Keratinocyte (primary cell): ENCODE results near the gene HDAC5. TPM values are rescaled to one million over a fixed set of nuclear protein-coding genes. Genes with fewer than 3 reads are reported as not detected.
A peak's percentile ranks its signal among the peaks of the same experiment; 100 is the strongest.

Experiments
- DNase-seq: peaks from one replicate; pipeline ENCODE4 v3.0.0-alpha.2; 2011; ENCODE audit warnings: low read depth, missing footprints, low spot score
- FAIRE-seq: peaks from 2 replicates; lab custom pipeline; 2011; peaks lifted over from hg19 to GRCh38; lab: Jason Lieb, UNC
- H2AFZ ChIP-seq: 2 replicates; pipeline ENCODE4 v1.6.0; 2012; ENCODE audit warnings: low read length, control low read depth, inconsistent platforms; ENCODE audit not compliant: control insufficient read depth
- H3K27ac ChIP-seq: 2 replicates; pipeline ENCODE4 v1.5.1; 2011; ENCODE audit warnings: low read length; ENCODE audit not compliant: control insufficient read depth, insufficient read depth
- H3K27me3 ChIP-seq: 3 replicates; pipeline ENCODE4 v1.6.0; 2011; ENCODE audit warnings: low read length; ENCODE audit not compliant: control insufficient read depth, insufficient read depth; ENCODE audit errors: extremely low read depth
- H3K36me3 ChIP-seq, 2 experiments: 2 replicates in 1 of 2; 3 replicates in 1 of 2; pipeline ENCODE4 v1.5.1; 2011; ENCODE audit warnings: low read length in 2 of 2, mild to moderate bottlenecking in 1 of 2; ENCODE audit not compliant: control insufficient read depth in 2 of 2, insufficient read depth in 2 of 2; ENCODE audit errors: extremely low read depth in 1 of 2
- H3K4me1 ChIP-seq: 3 replicates; pipeline ENCODE4 v1.5.1; 2011; ENCODE audit warnings: low read length; ENCODE audit not compliant: control insufficient read depth, insufficient read depth; ENCODE audit errors: extremely low read depth
- H3K4me2 ChIP-seq: 3 replicates; pipeline ENCODE4 v1.6.0; 2011; ENCODE audit warnings: low read depth, low read length; ENCODE audit not compliant: control insufficient read depth, insufficient read depth; ENCODE audit errors: extremely low read depth
- H3K4me3 ChIP-seq, 3 experiments: fragments of 200-600 bp in 1 of 3; sonication (generic) in 1 of 3; 2 replicates in 2 of 3; 3 replicates in 1 of 3; pipeline ENCODE4 v1.5.1; 2011 to 2016; ENCODE audit warnings: low read length in 3 of 3, mild to moderate bottlenecking in 3 of 3, control low read depth in 2 of 3, inconsistent platforms in 1 of 3, low read depth in 1 of 3, mixed read lengths in 1 of 3, mixed run types in 1 of 3, moderate library complexity in 1 of 3; ENCODE audit not compliant: control insufficient read depth in 2 of 3, insufficient read depth in 2 of 3; ENCODE audit errors: extremely low read depth in 1 of 3
- H3K79me2 ChIP-seq: 2 replicates; pipeline ENCODE4 v1.6.0; 2012; ENCODE audit warnings: low read length; ENCODE audit not compliant: control insufficient read depth, insufficient read depth
- H3K9ac ChIP-seq: 3 replicates; pipeline ENCODE4 v1.6.0; 2011; ENCODE audit warnings: low read length; ENCODE audit not compliant: control insufficient read depth, insufficient read depth; ENCODE audit errors: extremely low read depth
- H3K9me1 ChIP-seq: 3 replicates; pipeline ENCODE4 v1.6.0; 2011; ENCODE audit warnings: low read length; ENCODE audit not compliant: control insufficient read depth, insufficient read depth; ENCODE audit errors: extremely low read depth
- H3K9me3 ChIP-seq: 2 replicates; pipeline ENCODE4 v1.5.1; 2012; ENCODE audit warnings: low read depth, low read length; ENCODE audit not compliant: control insufficient read depth
- H4K20me1 ChIP-seq: 3 replicates; pipeline ENCODE4 v1.6.0; 2011; ENCODE audit warnings: low read length; ENCODE audit not compliant: control insufficient read depth, insufficient read depth; ENCODE audit errors: extremely low read depth
- EZH2 ChIP-seq: IDR thresholded peaks from one replicate; pipeline ENCODE4 v1.6.1; 2012; ENCODE audit warnings: inconsistent platforms, mild to moderate bottlenecking, low read length, moderate library complexity
- dilution Hi-C: fragments of 300-500 bp; cut with MboI; formaldehyde crosslinking; loops from one replicate; pipeline ENCODE4 v1.7.0; 2020; ENCODE audit warnings: low sequenced_read_pairs; ENCODE audit not compliant: extremely low pct_ligation_motif_present
- polyA plus RNA-seq, 5 experiments: library from polyadenylated mRNA; depleted of rRNA in 3 of 5; stranded (reverse) in 3 of 5; stranded (forward) in 1 of 5; unstranded in 1 of 5; fragments of >200 nt; gene quantifications; 1 replicate in 1 of 5; 2 replicates in 3 of 5; 3 replicates in 1 of 5; pipeline versions ENCODE4 v1.2.1 to v1.2.3, GENCODE V29; 2011 to 2012; ENCODE audit warnings: missing spikeins in 2 of 5, low read depth in 1 of 5, low replicate concordance in 1 of 5
- TF ChIP-seq, protein P1 (sequence below), 3 experiments: IDR thresholded peaks in 1 of 3; conservative IDR thresholded peaks in 1 of 3; optimal IDR thresholded peaks in 1 of 3; 2 replicates in 2 of 3; 3 replicates in 1 of 3; pipeline versions ENCODE3 to v1.5.1; 2011; ENCODE audit warnings: low read length in 3 of 3, mild to moderate bottlenecking in 3 of 3, moderate library complexity in 2 of 3, control low read depth in 1 of 3, inconsistent platforms in 1 of 3; ENCODE audit not compliant: insufficient read depth in 2 of 3; ENCODE audit errors: extremely low read depth in 1 of 3

Gene HDAC5
- polyA plus RNA-seq, 1 donor (not counting 4 experiments of a cell fraction or from before 2014, with no cell fraction given), result 4.5 TPM

DNA sequence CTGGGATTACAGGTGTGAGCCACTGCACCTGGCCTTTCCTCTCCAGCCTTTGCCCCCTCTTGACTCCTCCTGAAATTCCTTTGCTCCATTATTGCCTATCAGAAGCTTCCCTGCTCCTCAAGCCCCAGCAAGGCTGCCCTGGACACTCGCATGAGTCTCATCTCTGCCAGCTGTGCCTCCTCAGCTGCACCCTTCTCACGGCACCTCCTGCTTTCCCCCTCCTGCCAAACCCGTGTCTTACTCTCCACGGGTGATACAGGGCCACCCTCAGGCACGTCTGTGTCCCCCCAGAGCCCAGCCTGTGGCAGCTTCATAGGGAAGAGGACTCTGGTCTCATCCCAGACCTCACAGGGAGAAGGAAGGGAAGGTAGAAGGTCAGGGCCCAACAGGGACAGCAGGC lies 37.5 kb downstream of the HDAC5 start:
- H2AFZ ChIP-seq, result no peak overlapping the region
- peak overlapping the region; percentile 56 for H3K4me2 ChIP-seq

DNA sequence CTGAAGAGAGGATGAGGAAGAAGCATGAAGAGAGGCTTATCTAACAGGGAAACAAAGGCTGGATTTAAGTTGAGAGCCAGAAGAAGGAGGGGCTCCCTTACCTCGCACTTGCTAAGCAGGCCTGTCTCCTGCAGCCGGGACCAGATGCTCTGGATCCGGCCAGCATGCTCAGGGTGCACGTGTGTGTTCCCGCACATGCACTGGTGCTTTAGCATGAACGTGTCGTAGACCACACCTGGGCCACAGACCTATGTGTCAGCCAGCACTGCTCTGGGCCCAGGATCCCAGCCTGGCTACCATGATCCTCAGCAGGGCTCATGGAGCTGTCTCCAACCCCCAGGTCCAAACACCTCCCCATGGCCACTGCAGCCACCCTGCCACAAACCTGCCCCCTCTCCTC lies 38.5 kb downstream of the HDAC5 start:
- H3K27me3 ChIP-seq, result no peaks in the 10 kb centered on the region
- H3K4me3 ChIP-seq, result no peak overlapping the region
- no peak overlapping the region for H2AFZ ChIP-seq
- H3K27ac ChIP-seq, result no peak overlapping the region
- H4K20me1 ChIP-seq, result no peaks in the 10 kb centered on the region
- H3K4me2 ChIP-seq, result no peak overlapping the region
- peaks cover 26% of the 10 kb centered on the region for H3K4me1 ChIP-seq
- no peaks in the 10 kb centered on the region for H3K9me3 ChIP-seq
- H3K36me3 ChIP-seq, result peaks cover 2 to 3% of the 10 kb centered on the region in 2 experiments
- no peaks in the 10 kb centered on the region for H3K9me1 ChIP-seq
- FAIRE-seq (no peak), DNase-seq (no peak)
- no peak for TF ChIP-seq EZH2
- TF ChIP-seq, protein P1, sequence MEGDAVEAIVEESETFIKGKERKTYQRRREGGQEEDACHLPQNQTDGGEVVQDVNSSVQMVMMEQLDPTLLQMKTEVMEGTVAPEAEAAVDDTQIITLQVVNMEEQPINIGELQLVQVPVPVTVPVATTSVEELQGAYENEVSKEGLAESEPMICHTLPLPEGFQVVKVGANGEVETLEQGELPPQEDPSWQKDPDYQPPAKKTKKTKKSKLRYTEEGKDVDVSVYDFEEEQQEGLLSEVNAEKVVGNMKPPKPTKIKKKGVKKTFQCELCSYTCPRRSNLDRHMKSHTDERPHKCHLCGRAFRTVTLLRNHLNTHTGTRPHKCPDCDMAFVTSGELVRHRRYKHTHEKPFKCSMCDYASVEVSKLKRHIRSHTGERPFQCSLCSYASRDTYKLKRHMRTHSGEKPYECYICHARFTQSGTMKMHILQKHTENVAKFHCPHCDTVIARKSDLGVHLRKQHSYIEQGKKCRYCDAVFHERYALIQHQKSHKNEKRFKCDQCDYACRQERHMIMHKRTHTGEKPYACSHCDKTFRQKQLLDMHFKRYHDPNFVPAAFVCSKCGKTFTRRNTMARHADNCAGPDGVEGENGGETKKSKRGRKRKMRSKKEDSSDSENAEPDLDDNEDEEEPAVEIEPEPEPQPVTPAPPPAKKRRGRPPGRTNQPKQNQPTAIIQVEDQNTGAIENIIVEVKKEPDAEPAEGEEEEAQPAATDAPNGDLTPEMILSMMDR (optimal IDR thresholded peaks at IDR 0.05 in 1 of 3, IDR thresholded peaks at IDR 0.05 in 1 of 3, conservative IDR thresholded peaks at IDR 0.05 in 1 of 3; ENCODE audit: extremely low read depth in 1 of 3, insufficient read depth in 2 of 3, low read length in 3 of 3), result no peak
- no peaks in the 10 kb centered on the region for H3K79me2 ChIP-seq
- no peak overlapping the region for H3K9ac ChIP-seq
- dilution Hi-C loops, result no loop called here

More for the DNA sequence above, 37.5 kb downstream of the HDAC5 start:
- H3K4me1 ChIP-seq, result peaks cover 26% of the 10 kb centered on the region
- H3K36me3 ChIP-seq, result peaks cover 2 to 3% of the 10 kb centered on the region in 2 experiments
- H3K27me3 ChIP-seq, result no peaks in the 10 kb centered on the region
- H4K20me1 ChIP-seq, result no peaks in the 10 kb centered on the region
- DNase-seq (no peak), FAIRE-seq (no peak)
- no peak overlapping the region for H3K27ac ChIP-seq
- H3K9me3 ChIP-seq, result no peaks in the 10 kb centered on the region
- dilution Hi-C loops, result no loop called here
- H3K9ac ChIP-seq, result peak overlapping the region; percentile 42
- no peak for TF ChIP-seq EZH2
- TF ChIP-seq, protein P1 (optimal IDR thresholded peaks at IDR 0.05 in 1 of 3, IDR thresholded peaks at IDR 0.05 in 1 of 3, conservative IDR thresholded peaks at IDR 0.05 in 1 of 3; ENCODE audit: extremely low read depth in 1 of 3, insufficient read depth in 2 of 3, low read length in 3 of 3), result no peak
- no peak overlapping the region for H3K4me3 ChIP-seq
- no peaks in the 10 kb centered on the region for H3K9me1 ChIP-seq
- no peaks in the 10 kb centered on the region for H3K79me2 ChIP-seq
